Muscle of arm (tissue), 12 donors: ENCODE data around the gene USP46. TPM values are rescaled to one million over a fixed set of nuclear protein-coding genes. Genes with fewer than 3 reads are reported as not detected.

Source experiments
- DNase-seq: peaks from one replicate; pipeline ENCODE4 v3.0.0-alpha.2; 2013
- polyA plus RNA-seq, 12 donors: library from polyadenylated mRNA; unstranded; fragments of 120-200 nt; gene quantifications; one replicate each; pipeline ENCODE4 v1.2.1, GENCODE V29; 2013; ENCODE audit not compliant: insufficient read length in 12 of 12

Gene USP46
- polyA plus RNA-seq, 12 donors, result 23.0 to 42.0 (median 29.4) TPM; not detected in 1

DNA sequence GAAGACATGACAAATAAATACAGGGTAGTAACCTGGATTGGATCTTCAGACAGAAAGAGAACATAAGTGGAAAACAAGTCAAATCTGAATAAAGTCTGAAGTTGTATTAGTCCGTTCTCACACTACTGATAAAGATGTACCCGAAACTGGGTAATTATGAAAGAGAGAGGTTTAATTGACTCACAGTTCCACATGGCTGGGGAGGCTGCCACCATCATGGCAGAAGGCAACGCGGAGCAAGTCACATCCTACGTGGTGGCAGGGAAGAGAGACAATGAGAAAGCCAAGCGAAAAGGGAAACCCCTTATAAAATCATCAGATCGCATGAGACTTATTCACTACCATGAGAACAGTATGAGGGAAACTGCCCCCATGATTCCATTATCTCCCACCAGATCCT, 82.8 kb downstream of the USP46 start:
- no peak for DNase-seq

DNA sequence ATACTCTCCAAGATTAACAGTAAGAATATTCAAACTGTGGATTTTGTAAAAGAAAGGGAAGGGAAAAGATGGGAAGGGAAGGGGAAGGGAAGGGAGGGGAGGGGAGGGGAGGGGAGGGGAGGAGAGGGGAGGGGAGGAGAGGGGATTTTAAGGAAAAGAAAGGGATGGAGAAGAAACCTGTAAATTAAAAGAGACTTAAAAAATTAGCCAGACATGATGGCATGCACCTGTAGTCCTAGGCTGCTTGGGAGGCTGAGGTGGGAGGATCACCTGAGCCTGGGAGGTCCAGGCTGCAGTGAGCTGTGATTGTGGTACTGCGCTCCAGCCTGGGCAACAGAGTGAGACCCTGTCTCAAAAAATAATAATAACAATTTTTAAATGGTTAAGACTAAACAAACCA, 83.7 kb downstream of the USP46 start:
- no peak for DNase-seq

- no peak for DNase-seq
Measured at GRCh38 chr4:52574036-52574435, 85.1 kb downstream of the USP46 start.

DNA sequence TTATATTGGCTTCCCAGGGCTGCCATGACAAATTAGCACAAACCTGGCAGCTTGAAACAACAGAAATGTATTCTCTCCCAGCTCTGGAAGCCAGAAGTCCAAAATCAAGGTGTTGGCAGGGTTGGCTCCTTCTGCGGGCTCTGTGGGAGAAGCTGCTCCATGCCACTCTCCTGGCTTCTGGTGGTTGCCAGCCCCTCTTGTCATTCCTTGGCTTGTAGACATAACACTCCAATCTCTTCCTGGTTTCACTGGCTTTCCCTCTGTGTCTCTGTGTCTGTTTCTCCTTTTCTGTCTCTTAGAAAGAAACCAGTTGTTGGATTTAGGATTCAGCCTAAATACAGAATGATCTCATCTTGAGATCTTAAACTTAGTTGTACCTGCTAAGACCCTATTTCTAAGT, 85.5 kb downstream of the USP46 start:
- no peak for DNase-seq

GRCh38 chr4:52572936-52573485, 86.1 kb downstream of the USP46 start:
- no peak for DNase-seq

DNA sequence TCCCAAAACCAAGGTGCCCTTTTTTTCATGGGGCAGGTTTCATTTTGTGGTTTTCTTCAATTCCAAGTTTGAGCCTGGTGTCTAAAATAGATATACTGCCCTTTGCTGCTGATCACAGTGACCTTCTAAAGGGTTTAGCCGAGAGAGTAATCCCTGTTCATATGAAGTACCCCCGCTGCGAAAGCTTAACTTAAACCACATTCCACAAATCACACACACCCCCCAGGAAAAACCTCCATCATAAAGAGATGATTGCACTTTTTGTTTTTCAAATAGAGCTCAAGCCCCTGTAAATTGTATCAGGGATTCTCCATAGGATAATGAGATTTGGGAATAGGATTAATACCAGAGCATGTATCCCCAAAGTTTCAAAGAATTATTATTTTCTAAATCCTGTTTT, 90.8 kb downstream of the USP46 start:
- DNase-seq, result no peak

- DNase-seq, result no peak
Measured at GRCh38 chr4:52566136-52567031, 92.7 kb downstream of the USP46 start.

GRCh38 chr4:52560844-52561280, 98.2 kb downstream of the USP46 start:
- DNase-seq, result no peak

- no peak for DNase-seq
Measured at GRCh38 chr4:52555356-52555716, 103.8 kb downstream of the USP46 start.

GRCh38 chr4:52554612-52555355, 104.3 kb downstream of the USP46 start:
- no peak for DNase-seq

- DNase-seq, result no peak
Measured at GRCh38 chr4:52552778-52553177, 106.3 kb downstream of the USP46 start.

DNA sequence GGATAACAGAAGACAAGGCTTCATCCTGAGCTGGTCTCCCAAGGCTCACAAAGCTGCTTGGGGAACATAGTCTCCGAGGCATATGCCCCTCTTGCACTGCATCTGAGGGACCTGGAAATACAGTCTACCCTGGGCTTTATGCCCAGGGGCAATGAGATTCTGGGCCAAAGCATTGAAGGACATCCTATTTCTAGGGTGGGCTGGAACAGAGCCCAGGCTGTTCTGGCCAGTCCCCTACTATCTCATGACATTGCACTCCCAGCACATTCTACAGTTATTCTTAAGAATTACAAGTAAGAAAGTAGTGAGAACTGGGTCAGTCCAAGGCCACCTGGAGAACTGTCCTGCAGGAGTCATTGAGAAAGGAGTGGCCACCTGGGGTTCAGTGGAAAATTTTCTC, 107.6 kb downstream of the USP46 start:
- no peak for DNase-seq

GRCh38 chr4:52550186-52550585, 108.9 kb downstream of the USP46 start:
- no peak for DNase-seq

DNA sequence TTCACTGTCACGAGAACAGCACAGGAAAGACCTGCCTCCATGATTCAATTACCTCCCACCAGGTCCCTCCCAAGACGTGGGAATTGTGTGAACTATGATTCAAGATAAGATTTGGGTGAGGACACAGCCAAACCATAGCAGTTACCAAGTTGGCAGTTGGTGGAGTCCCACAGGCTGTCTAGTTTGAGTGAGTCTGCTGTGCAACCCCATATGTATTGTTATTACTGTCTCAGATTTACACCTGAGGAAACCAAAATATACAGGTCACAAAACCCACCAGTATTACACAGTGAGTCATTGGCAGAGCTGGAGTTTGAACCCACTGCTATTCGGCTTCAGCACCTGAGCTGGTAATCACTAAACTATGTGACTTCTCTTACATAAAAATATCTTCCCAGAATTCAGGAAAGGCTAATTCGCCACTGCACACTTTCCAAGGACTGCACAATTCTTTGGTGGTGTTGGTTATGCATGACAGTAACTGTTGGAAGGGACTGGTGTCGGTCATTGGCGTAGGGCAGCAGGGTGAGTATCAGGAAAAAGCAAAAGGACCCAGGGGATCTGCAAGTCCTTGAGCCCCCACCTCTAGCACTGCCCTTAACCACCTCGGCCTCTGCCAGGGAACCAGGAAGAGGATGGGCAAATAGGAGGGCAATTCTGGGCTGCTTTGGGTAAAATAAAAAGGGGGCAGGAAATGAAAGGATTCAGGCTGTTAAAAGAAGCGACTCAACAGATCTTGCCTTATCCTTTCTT, 110.1 kb downstream of the USP46 start:
- no peak for DNase-seq

DNA sequence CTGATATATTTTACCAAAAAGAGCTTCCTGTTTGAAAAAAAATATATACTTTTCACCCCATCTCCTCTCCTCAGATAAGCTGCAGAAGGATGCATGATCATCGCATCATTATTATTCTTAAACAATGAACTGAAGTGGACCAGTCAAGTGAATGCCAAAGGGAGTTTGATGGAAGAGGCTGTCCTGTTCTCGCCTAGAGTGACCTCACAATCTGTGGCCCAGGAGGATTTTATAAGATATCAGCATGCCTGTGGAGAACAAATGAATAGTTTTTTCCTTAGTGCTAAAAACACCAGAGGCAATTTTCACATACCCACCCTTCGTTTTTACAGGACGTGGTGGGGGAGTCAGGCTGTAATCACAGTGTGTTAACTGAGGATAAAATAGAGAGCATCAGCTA, 112.7 kb downstream of the USP46 start:
- DNase-seq, result no peak

DNA sequence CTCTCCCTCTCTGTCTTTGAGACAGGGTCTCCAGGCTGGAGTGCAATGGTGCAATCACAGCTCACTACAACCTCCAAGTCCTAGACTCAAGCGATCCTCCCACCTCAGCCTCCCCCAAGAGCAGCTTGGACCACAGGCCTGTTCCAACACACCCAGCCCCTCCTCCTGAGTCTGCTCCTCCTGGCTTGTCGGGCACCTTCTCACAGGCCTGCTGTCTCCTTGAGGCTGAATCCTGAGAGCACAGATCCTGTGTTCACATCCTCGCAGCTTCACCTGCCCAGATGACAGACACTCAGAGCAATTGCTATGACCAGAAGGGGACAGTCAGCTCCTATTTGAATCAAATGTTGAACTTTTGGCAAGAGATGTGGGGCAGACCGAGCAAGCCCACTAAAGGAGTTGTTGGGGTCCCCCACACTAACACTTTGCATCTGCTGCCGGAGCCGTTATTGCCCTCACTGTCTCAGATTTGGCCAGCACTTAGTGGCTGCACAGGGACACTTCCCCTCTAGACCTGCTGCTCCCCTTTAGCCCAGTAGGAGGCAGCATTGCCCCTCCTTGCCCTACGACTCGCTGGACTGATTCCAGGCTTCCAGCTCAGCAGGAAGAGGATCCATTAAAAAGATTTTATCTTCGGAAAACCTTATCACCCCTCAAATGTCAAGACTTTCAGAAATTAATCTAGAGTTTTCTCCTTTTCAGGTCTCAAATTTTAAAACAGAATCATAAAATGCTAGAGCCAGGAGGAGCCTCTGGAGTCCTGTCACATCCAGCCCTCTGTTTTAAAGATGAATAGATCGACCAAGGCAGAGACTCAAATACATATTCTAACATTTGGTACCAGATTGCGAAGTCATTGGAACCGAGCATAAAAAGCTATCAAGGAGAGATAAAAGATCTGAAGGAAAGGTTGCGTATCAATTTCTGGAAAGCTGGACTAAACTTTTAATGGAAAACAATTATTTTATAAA, 113.7 kb downstream of the USP46 start:
- peak; percentile 67 for DNase-seq
